GM23338 (cell line): Measurements from ENCODE around the gene SEM1. TPM values are rescaled to one million over a fixed set of nuclear protein-coding genes. Genes with fewer than 3 reads are reported as not detected.
A peak's percentile ranks its signal among the peaks of the same experiment; 100 is the strongest.

ENCODE experiments used
- ATAC-seq: fragments of 200-7000 bp; cut with Tn5 transposase; 3 replicates; pipeline ENCODE4 v1.9.1; 2020
- DNase-seq: peaks from one replicate; pipeline ENCODE4 v3.0.0-alpha.2; 2015; ENCODE audit warnings: low spot score
- H2AFZ ChIP-seq: fragments of 200-600 bp; sonication (generic); 2 replicates; pipeline ENCODE4 v1.8.0; 2016; ENCODE audit warnings: antibody characterized with exemption, mild to moderate bottlenecking, moderate library complexity
- H3F3A ChIP-seq: fragments of 200-600 bp; sonication (generic); replicated peaks from 2 replicates; pipeline ENCODE4 v1.8.0; 2017; ENCODE audit warnings: antibody characterized with exemption, mixed run types, low read depth
- H3K27ac ChIP-seq: fragments of 200-600 bp; sonication (generic); 2 replicates; pipeline ENCODE4 v1.6.1; 2016; ENCODE audit warnings: low read depth
- H3K27me3 ChIP-seq: fragments of 200-600 bp; sonication (generic); 2 replicates; pipeline ENCODE4 v1.8.0; 2016; ENCODE audit warnings: mild to moderate bottlenecking, mixed run types, moderate library complexity; ENCODE audit not compliant: insufficient read depth
- H3K36me3 ChIP-seq: fragments of 200-600 bp; sonication (generic); 2 replicates; pipeline ENCODE4 v1.8.0; 2016; ENCODE audit warnings: mild to moderate bottlenecking; ENCODE audit not compliant: insufficient read depth
- H3K4me1 ChIP-seq: fragments of 200-600 bp; sonication (generic); 2 replicates; pipeline ENCODE4 v1.8.0; 2016; ENCODE audit warnings: mild to moderate bottlenecking, moderate library complexity; ENCODE audit not compliant: insufficient read depth
- H3K4me2 ChIP-seq: fragments of 200-600 bp; sonication (generic); 2 replicates; pipeline ENCODE4 v1.7.1; 2017; ENCODE audit warnings: mixed run types
- H3K4me3 ChIP-seq: fragments of 200-600 bp; sonication (generic); 2 replicates; pipeline ENCODE4 v1.6.1; 2016; ENCODE audit warnings: mixed run types
- H3K79me2 ChIP-seq: fragments of 200-600 bp; sonication (generic); replicated peaks from 2 replicates; pipeline ENCODE4 v1.8.0; 2017; ENCODE audit warnings: mild to moderate bottlenecking; ENCODE audit not compliant: insufficient read depth
- H3K9me2 ChIP-seq: fragments of 200-600 bp; sonication (generic); 2 replicates; pipeline ENCODE4 v1.8.0; 2017; ENCODE audit not compliant: insufficient read depth
- H4K20me1 ChIP-seq: fragments of 200-600 bp; sonication (generic); replicated peaks from 2 replicates; pipeline ENCODE4 v1.8.0; 2017; ENCODE audit warnings: mild to moderate bottlenecking; ENCODE audit not compliant: insufficient read depth
- H3K27ac Mint-ChIP-seq: 2 replicates; pipeline ENCODE4 v1.8.0; 2020; ENCODE audit warnings: inconsistent platforms, mild to moderate bottlenecking, moderate library complexity, mixed read lengths
- H3K27me3 Mint-ChIP-seq: 3 replicates; pipeline ENCODE4 v1.8.0; 2022; ENCODE audit warnings: low read depth, mild to moderate bottlenecking, moderate library complexity, mixed read lengths, inconsistent platforms; ENCODE audit not compliant: insufficient read depth, poor library complexity
- H3K36me3 Mint-ChIP-seq: 3 replicates; pipeline ENCODE4 v1.8.0; 2021; ENCODE audit warnings: low read depth, mild to moderate bottlenecking, inconsistent platforms, moderate library complexity, mixed read lengths
- H3K4me1 Mint-ChIP-seq: 3 replicates; pipeline ENCODE4 v1.8.0; 2020; ENCODE audit warnings: mild to moderate bottlenecking, inconsistent platforms, mixed read lengths
- H3K4me3 Mint-ChIP-seq: 3 replicates; pipeline ENCODE4 v1.8.0; 2021; ENCODE audit warnings: moderate library complexity, mild to moderate bottlenecking, inconsistent platforms, mixed read lengths
- H3K9me3 Mint-ChIP-seq: 3 replicates; pipeline ENCODE4 v1.8.0; 2020; ENCODE audit warnings: moderate library complexity, mild to moderate bottlenecking, inconsistent platforms, mixed read lengths
- CREB1 ChIP-seq: fragments of 250-450 bp; sonication (Bioruptor Pico); IDR thresholded peaks from 2 replicates; pipeline ENCODE4 v1.5.0; 2020; ENCODE audit warnings: low read depth, mild to moderate bottlenecking, moderate library complexity
- ETS1 ChIP-seq: IDR thresholded peaks from 2 replicates; pipeline ENCODE4 v1.6.1; 2016; ENCODE audit warnings: antibody characterized with exemption
- EZH2 ChIP-seq: fragments of 200-600 bp; sonication (generic); IDR thresholded peaks from one replicate; pipeline ENCODE4 v1.8.0; 2017; ENCODE audit warnings: antibody characterized with exemption, mild to moderate bottlenecking, low read depth; ENCODE audit not compliant: unreplicated experiment
- EZH2phosphoT487 ChIP-seq: fragments of 200-600 bp; sonication (generic); IDR thresholded peaks from one replicate; pipeline ENCODE4 v1.8.1; 2018; ENCODE audit warnings: antibody characterized with exemption; ENCODE audit not compliant: unreplicated experiment
- JUNB ChIP-seq: IDR thresholded peaks from one replicate; pipeline ENCODE4 v1.6.1; 2016; ENCODE audit warnings: antibody characterized with exemption; ENCODE audit not compliant: unreplicated experiment
- NANOG ChIP-seq: IDR thresholded peaks from 2 replicates; pipeline ENCODE4 v1.6.1; 2016; ENCODE audit warnings: antibody characterized with exemption, borderline replicate concordance
- REST ChIP-seq: IDR thresholded peaks from one replicate; pipeline ENCODE4 v1.6.1; 2018; ENCODE audit warnings: antibody characterized with exemption; ENCODE audit not compliant: unreplicated experiment
- STAT1 ChIP-seq: IDR thresholded peaks from one replicate; pipeline ENCODE4 v1.6.1; 2016; ENCODE audit warnings: antibody characterized with exemption; ENCODE audit not compliant: unreplicated experiment
- ZNF114 ChIP-seq: fragments of 250-450 bp; sonication (Bioruptor Pico); IDR thresholded peaks from 2 replicates; pipeline ENCODE4 v1.5.0; 2020; ENCODE audit warnings: mild to moderate bottlenecking, moderate library complexity
- ZNF331 ChIP-seq: fragments of 250-450 bp; sonication (Bioruptor Pico); IDR thresholded peaks from 2 replicates; pipeline ENCODE4 v1.5.0; 2020; ENCODE audit warnings: low read depth, mild to moderate bottlenecking, moderate library complexity
- ZNF462 ChIP-seq: fragments of 250-450 bp; sonication (Bioruptor Pico); IDR thresholded peaks from 2 replicates; pipeline ENCODE4 v1.5.0; 2020; ENCODE audit warnings: mild to moderate bottlenecking, moderate library complexity
- polyA plus RNA-seq: library from polyadenylated mRNA; unstranded; fragments of >200 nt; fragmentation: Nextera tagmentation; extraction: Ambion mirVana; gene quantifications from 2 replicates; pipeline ENCODE4 v1.2.1, GENCODE V29; 2016
- total RNA-seq: library from RNA; depleted of rRNA; stranded (reverse); fragments of >200 nt; shearing (Covaris generic); gene quantifications from 2 replicates; pipeline ENCODE4 v1.2.3, GENCODE V29; 2014

SEM1 gene
- total and polyA plus RNA-seq, 2 experiments from 2014 or later: 71.7 to 1,042 TPM

GRCh38 chr7:96739167-96739566 is 29.5 kb upstream of the SEM1 start:
- Histone ChIP-seq H3K4me1 (peaks cover 18% of the 10 kb centered on the region), H3K27ac (no peak overlapping the region), H3K36me3 (no peaks in the 10 kb centered on the region), H3F3A (no peaks in the 10 kb centered on the region), H3K79me2 (no peaks in the 10 kb centered on the region), H4K20me1 (no peaks in the 10 kb centered on the region), H3K4me2 (peak overlapping the region; percentile 35), H3K9me2 (no peaks in the 10 kb centered on the region), H3K27me3 (no peaks in the 10 kb centered on the region), H3K4me3 (no peak overlapping the region), H2AFZ (no peak overlapping the region)
- Mint-ChIP-seq H3K27me3 (no peaks in the 10 kb centered on the region), H3K4me1 (peaks cover 20% of the 10 kb centered on the region; the same call in 2 of the 3 replicates), H3K4me3 (no peak overlapping the region), H3K27ac (no peak overlapping the region), H3K9me3 (no peaks in the 10 kb centered on the region), H3K36me3 (no peaks in the 10 kb centered on the region)
- ATAC-seq (no peak), DNase-seq (no peak)
- no peak for TF ChIP-seq REST
- no peak for TF ChIP-seq ETS1
- no peak for TF ChIP-seq ZNF114
- no peak for TF ChIP-seq STAT1
- no peak for TF ChIP-seq EZH2
- TF ChIP-seq ZNF331 (CRISPR knock-in tag): no peak
- TF ChIP-seq ZNF462 (CRISPR knock-in tag): no peak
- no peak for TF ChIP-seq NANOG
- TF ChIP-seq JUNB: no peak
- TF ChIP-seq EZH2phosphoT487: no peak
- TF ChIP-seq CREB1 (CRISPR knock-in tag): no peak
